Vagina (tissue), 2 donors: ENCODE results near the gene OR56A3. TPM values are rescaled to one million over a fixed set of nuclear protein-coding genes. Genes with fewer than 3 reads are reported as not detected.
"Not testable (repeated sequence)": the region's sequence is repeated elsewhere in the genome, so short reads cannot be mapped to it uniquely, and the experiment has no call there.

Source experiments
- DNase-seq, 2 donors: peaks; one replicate each; pipeline ENCODE4 v3.0.0-alpha.2; 2017; ENCODE audit errors: extremely low spot score in 2 of 2
- H3K27ac ChIP-seq: fragments of 200-600 bp; sonication (generic); one replicate; pipeline ENCODE4 v1.5.1; 2019
- H3K27me3 ChIP-seq: fragments of 200-600 bp; sonication (generic); one replicate; pipeline ENCODE4 v1.5.1; 2019
- H3K36me3 ChIP-seq, 2 donors: fragments of 200-600 bp; sonication (generic); one replicate each; pipeline ENCODE4 v1.5.1; 2017 to 2019
- H3K4me1 ChIP-seq: fragments of 200-600 bp; sonication (generic); one replicate; pipeline ENCODE4 v1.5.1; 2019
- H3K4me3 ChIP-seq, 2 donors: fragments of 200-600 bp; sonication (generic); 1 replicate in 1 of 2; 2 replicates in 1 of 2; pipeline ENCODE4 v1.5.1; 2016 to 2019
- H3K9me3 ChIP-seq: fragments of 200-600 bp; sonication (generic); one replicate; pipeline ENCODE4 v1.5.1; 2019
- CTCF ChIP-seq, 3 experiments: fragments of 450-650 bp in 2 of 3; fragments of 200-600 bp in 1 of 3; sonication (generic) in 1 of 3; IDR thresholded peaks; one replicate each; pipeline ENCODE4 v1.5.1; 2017 to 2019; ENCODE audit warnings: antibody characterized with exemption in 3 of 3, mild to moderate bottlenecking in 2 of 3, moderate library complexity in 2 of 3
- POLR2A ChIP-seq, 2 donors: fragments of 450-650 bp; IDR thresholded peaks; one replicate each; pipeline ENCODE4 v1.6.1; 2017; ENCODE audit warnings: antibody characterized with exemption in 2 of 2, mild to moderate bottlenecking in 2 of 2, moderate library complexity in 2 of 2
- POLR2AphosphoS5 ChIP-seq, 2 donors: sonication (generic); formaldehyde crosslinking; IDR thresholded peaks; one replicate each; pipeline ENCODE4 v1.9.0; 2017; ENCODE audit warnings: antibody characterized with exemption in 2 of 2, mild to moderate bottlenecking in 2 of 2, low read depth in 1 of 2; ENCODE audit not compliant: insufficient read depth in 1 of 2
- intact Hi-C: fragments of 100-400 bp; cut with DNase I; formaldehyde crosslinking; loops from one replicate; pipeline ENCODE4 v1.15.1; 2023
- total RNA-seq: library from RNA; depleted of rRNA; stranded (reverse); fragments of >200 nt; gene quantifications from one replicate; pipeline ENCODE4 v1.2.3, GENCODE V29; 2016

Gene OR56A3
- total RNA-seq, 1 donor from 2014 or later = not detected

GRCh38 chr11:5940748-5941147 is 1.3 kb upstream of the OR56A3 start:
- Histone ChIP-seq H3K36me3 (no peaks in the 10 kb centered on the region), H3K4me3 (no peak overlapping the region), H3K27ac (no peak overlapping the region), H3K9me3 (no peaks in the 10 kb centered on the region), H3K27me3 (no peaks in the 10 kb centered on the region), H3K4me1 (no peaks in the 10 kb centered on the region)
- DNase-seq = no peak
- TF ChIP-seq CTCF (IDR thresholded peaks at IDR 0.05) (no peak), POLR2A (IDR thresholded peaks at IDR 0.05) (no peak), POLR2AphosphoS5 (IDR thresholded peaks at IDR 0.05; ENCODE audit: insufficient read depth in 1 of 2, low read depth in 1 of 2) (no peak)
- intact Hi-C loops = no loop called here

GRCh38 chr11:5955586-5955985 is 13.5 kb downstream of the OR56A3 start:
- Histone ChIP-seq H3K27ac (no peak overlapping the region), H3K27me3 (no peaks in the 10 kb centered on the region), H3K4me1 (no peaks in the 10 kb centered on the region), H3K36me3 (no peaks in the 10 kb centered on the region), H3K4me3 (no peak overlapping the region), H3K9me3 (no peaks in the 10 kb centered on the region)
- no peak for DNase-seq
- no peak for TF ChIP-seq POLR2AphosphoS5 (IDR thresholded peaks at IDR 0.05; ENCODE audit: insufficient read depth in 1 of 2, low read depth in 1 of 2)
- no peak for TF ChIP-seq POLR2A (IDR thresholded peaks at IDR 0.05)
- TF ChIP-seq CTCF (IDR thresholded peaks at IDR 0.05) = no peak
- intact Hi-C loops = no loop called here

- DNase-seq, H3K4me3 ChIP-seq, intact Hi-C loops, H3K27ac ChIP-seq, H3K27me3 ChIP-seq, H3K36me3 ChIP-seq, H3K9me3 ChIP-seq, H3K4me1 ChIP-seq: not testable (repeated sequence)
These were observed 18.8 kb downstream of the OR56A3 start for GRCh38 chr11:5960704-5961320.

- intact Hi-C loops = no loop called here
- no peak overlapping the region for H3K4me3 ChIP-seq
- peaks cover 6% of the 10 kb centered on the region for H3K9me3 ChIP-seq
- TF ChIP-seq POLR2A (IDR thresholded peaks at IDR 0.05) (no peak), CTCF (IDR thresholded peaks at IDR 0.05) (no peak), POLR2AphosphoS5 (IDR thresholded peaks at IDR 0.05; ENCODE audit: insufficient read depth in 1 of 2, low read depth in 1 of 2) (no peak)
- H3K27me3 ChIP-seq = no peaks in the 10 kb centered on the region
- H3K4me1 ChIP-seq = no peaks in the 10 kb centered on the region
- no peaks in the 10 kb centered on the region for H3K36me3 ChIP-seq
- H3K27ac ChIP-seq = no peak overlapping the region
- DNase-seq = no peak
These were observed 24.9 kb downstream of the OR56A3 start for GRCh38 chr11:5966958-5967357.

- H3K4me1 ChIP-seq = no peaks in the 10 kb centered on the region
- no peaks in the 10 kb centered on the region for H3K27me3 ChIP-seq
- intact Hi-C loops = no loop called here
- no peak for DNase-seq
- no peak overlapping the region for H3K4me3 ChIP-seq
- H3K27ac ChIP-seq = no peak overlapping the region
- H3K36me3 ChIP-seq = no peaks in the 10 kb centered on the region
- TF ChIP-seq POLR2AphosphoS5 (IDR thresholded peaks at IDR 0.05; ENCODE audit: insufficient read depth in 1 of 2, low read depth in 1 of 2) (no peak), POLR2A (IDR thresholded peaks at IDR 0.05) (no peak), CTCF (IDR thresholded peaks at IDR 0.05) (no peak)
- peaks cover 6% of the 10 kb centered on the region for H3K9me3 ChIP-seq
These were observed 25.7 kb downstream of the OR56A3 start for GRCh38 chr11:5967708-5968107.
